Measurements from ENCODE around the gene XPNPEP3. TPM values are rescaled to one million over a fixed set of nuclear protein-coding genes. Genes with fewer than 3 reads are reported as not detected.

XPNPEP3 gene
- total and polyA plus RNA-seq, 2 of the 4 experiments (the other 2 are of a cell fraction): 9.3 to 10.9 TPM

- Histone ChIP-seq H3K14ac (replicated peaks; ENCODE audit: low read depth, low read length) (no peak overlapping the region), H3K4me2 (ENCODE audit: low read depth, low read length) (no peak overlapping the region), H3K79me1 (ENCODE audit: low read depth in 1 of 2, low read length in 2 of 2) (peaks cover 27 to 53% of the 10 kb centered on the region in 2 experiments), H4K8ac (ENCODE audit: low read depth in 2 of 2, low read length in 2 of 2) (no peak overlapping the region), H2BK20ac (ENCODE audit: low read depth, low read length) (no peak overlapping the region), H3K27me3 (ENCODE audit: control insufficient read depth, insufficient read depth, low read length) (no peaks in the 10 kb centered on the region), H3K4me3 (ENCODE audit: insufficient read depth, low read depth, low read length) (no peak overlapping the region), H4K91ac (ENCODE audit: insufficient read depth, low read depth, low read length) (no peak overlapping the region), H3K36me3 (ENCODE audit: control insufficient read depth, insufficient read depth, low read length) (peaks cover 19% of the 10 kb centered on the region), H2BK15ac (ENCODE audit: low read depth, low read length) (no peak overlapping the region), H2AFZ (replicated peaks; ENCODE audit: low read length, poor library complexity) (no peak overlapping the region), H3K9me3 (ENCODE audit: control insufficient read depth, insufficient read depth, low read length) (no peaks in the 10 kb centered on the region), H2AK5ac (ENCODE audit: low read depth, low read length) (no peak overlapping the region), H3K4ac (ENCODE audit: low read depth, low read length) (no peak overlapping the region), H3K27ac (ENCODE audit: insufficient read depth, low read length) (no peak overlapping the region), H3K9ac (ENCODE audit: low read depth, low read length) (no peak overlapping the region), H2BK5ac (ENCODE audit: low read depth, low read length, poor library complexity, severe bottlenecking) (no peak overlapping the region), H3K23ac (ENCODE audit: low read depth, low read length) (no peak overlapping the region), H2AK9ac (replicated peaks; ENCODE audit: low read depth, low read length, poor library complexity) (no peak overlapping the region), H3K4me1 (ENCODE audit: control insufficient read depth, insufficient read depth, low read length) (peaks cover 2% of the 10 kb centered on the region; the same call in 1 of the 2 replicates), H4K5ac (ENCODE audit: low read depth, low read length) (no peak overlapping the region), H3K56ac (ENCODE audit: extremely low read depth, insufficient read depth, low read length) (no peak overlapping the region), H4K20me1 (ENCODE audit: insufficient read depth, low read length) (no peaks in the 10 kb centered on the region; the same call in none of the 2 replicates), H2BK120ac (ENCODE audit: low read depth, low read length) (no peak overlapping the region), H3K18ac (ENCODE audit: low read depth, low read length) (no peak overlapping the region), H3K9me1 (ENCODE audit: insufficient read depth, low read length) (peaks cover 4% of the 10 kb centered on the region)
- POLR2A ChIA-PET (ENCODE audit: unreplicated experiment): no interaction called here
- DNase-seq (no peak), ATAC-seq (ENCODE audit: low read depth) (no peak)
- BruUV-seq (replicated peaks): no TSS peak
- in situ Hi-C loops (cut with MboI; ENCODE audit: low sequenced_read_pairs) (loop anchor here (10.0 kb wide), 1 partner anchor 131 kb away; no protein-coding TSS in a partner anchor), dilution Hi-C loops (cut with HindIII; ENCODE audit: low sequenced_read_pairs, unreplicated experiment) (no loop called here), intact Hi-C loops (cut with micrococcal nuclease) (loop anchor here (5.0 kb wide), 1 partner anchor 68 kb away; no protein-coding TSS in a partner anchor)
- no peak for TF ChIP-seq RFX5 (IDR thresholded peaks at IDR 0.05; ENCODE audit: low read depth, low read length)
- TF ChIP-seq CEBPB (IDR thresholded peaks at IDR 0.05; ENCODE audit: low read depth, low read length): no peak
- no peak for TF ChIP-seq POLR2A (IDR thresholded peaks at IDR 0.05; ENCODE audit: low read depth, low read length)
- no peak for TF ChIP-seq MAZ (IDR thresholded peaks at IDR 0.05; ENCODE audit: borderline replicate concordance, low read depth, low read length)
- no peak for TF ChIP-seq SMC3 (IDR thresholded peaks at IDR 0.05; ENCODE audit: low read depth, low read length)
- TF ChIP-seq MAFK (IDR thresholded peaks at IDR 0.05; ENCODE audit: low read depth, low read length): no peak
- TF ChIP-seq, protein P1, sequence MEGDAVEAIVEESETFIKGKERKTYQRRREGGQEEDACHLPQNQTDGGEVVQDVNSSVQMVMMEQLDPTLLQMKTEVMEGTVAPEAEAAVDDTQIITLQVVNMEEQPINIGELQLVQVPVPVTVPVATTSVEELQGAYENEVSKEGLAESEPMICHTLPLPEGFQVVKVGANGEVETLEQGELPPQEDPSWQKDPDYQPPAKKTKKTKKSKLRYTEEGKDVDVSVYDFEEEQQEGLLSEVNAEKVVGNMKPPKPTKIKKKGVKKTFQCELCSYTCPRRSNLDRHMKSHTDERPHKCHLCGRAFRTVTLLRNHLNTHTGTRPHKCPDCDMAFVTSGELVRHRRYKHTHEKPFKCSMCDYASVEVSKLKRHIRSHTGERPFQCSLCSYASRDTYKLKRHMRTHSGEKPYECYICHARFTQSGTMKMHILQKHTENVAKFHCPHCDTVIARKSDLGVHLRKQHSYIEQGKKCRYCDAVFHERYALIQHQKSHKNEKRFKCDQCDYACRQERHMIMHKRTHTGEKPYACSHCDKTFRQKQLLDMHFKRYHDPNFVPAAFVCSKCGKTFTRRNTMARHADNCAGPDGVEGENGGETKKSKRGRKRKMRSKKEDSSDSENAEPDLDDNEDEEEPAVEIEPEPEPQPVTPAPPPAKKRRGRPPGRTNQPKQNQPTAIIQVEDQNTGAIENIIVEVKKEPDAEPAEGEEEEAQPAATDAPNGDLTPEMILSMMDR (conservative IDR thresholded peaks at IDR 0.05; ENCODE audit: low read depth, low read length): no peak
- TF ChIP-seq FOS (IDR thresholded peaks at IDR 0.05; ENCODE audit: low read depth, low read length): no peak
- TF ChIP-seq MXI1 (IDR thresholded peaks at IDR 0.05; ENCODE audit: borderline replicate concordance, low read depth, low read length): no peak
- no peak for TF ChIP-seq NFE2L2 (IDR thresholded peaks at IDR 0.05; ENCODE audit: low read depth, low read length)
- TF ChIP-seq BHLHE40 (IDR thresholded peaks at IDR 0.05; ENCODE audit: low read depth, low read length): no peak
- TF ChIP-seq, protein P2, sequence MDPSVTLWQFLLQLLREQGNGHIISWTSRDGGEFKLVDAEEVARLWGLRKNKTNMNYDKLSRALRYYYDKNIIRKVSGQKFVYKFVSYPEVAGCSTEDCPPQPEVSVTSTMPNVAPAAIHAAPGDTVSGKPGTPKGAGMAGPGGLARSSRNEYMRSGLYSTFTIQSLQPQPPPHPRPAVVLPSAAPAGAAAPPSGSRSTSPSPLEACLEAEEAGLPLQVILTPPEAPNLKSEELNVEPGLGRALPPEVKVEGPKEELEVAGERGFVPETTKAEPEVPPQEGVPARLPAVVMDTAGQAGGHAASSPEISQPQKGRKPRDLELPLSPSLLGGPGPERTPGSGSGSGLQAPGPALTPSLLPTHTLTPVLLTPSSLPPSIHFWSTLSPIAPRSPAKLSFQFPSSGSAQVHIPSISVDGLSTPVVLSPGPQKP (IDR thresholded peaks at IDR 0.05; ENCODE audit: borderline replicate concordance, low read depth, low read length): no peak
- no peak for TF ChIP-seq RCOR1 (IDR thresholded peaks at IDR 0.05; ENCODE audit: insufficient replicate concordance, low read length)
- no peak for TF ChIP-seq RAD21 (IDR thresholded peaks at IDR 0.05; ENCODE audit: low read length)
- WGBS, 2 experiments (ENCODE audit: extremely low coverage in 2 of 2, insufficient read length in 1 of 2): no CpG with 5 or more reads among the region's 4 CpGs
- CTCF ChIA-PET: no interaction called here
Observed at GRCh38 chr22:40954113-40954512, 97.2 kb downstream of the XPNPEP3 start.
